CD4-positive, alpha-beta memory T cell (primary cell): Measurements from ENCODE around the gene CLGN. TPM values are rescaled to one million over a fixed set of nuclear protein-coding genes. Genes with fewer than 3 reads are reported as not detected.

ENCODE experiments used
- CTCF ChIA-PET: fragments of 350-600 bp; sonication (Branson Sonifier 250); formaldehyde crosslinking; loops from one replicate; lab custom pipeline; 2021; ENCODE audit warnings: inconsistent platforms; ENCODE audit not compliant: partially characterized antibody; lab: Charles Lee
- POLR2A ChIA-PET: fragments of 350-600 bp; sonication (Branson Sonifier 250); formaldehyde crosslinking; loops from one replicate; lab custom pipeline; 2021; ENCODE audit not compliant: partially characterized antibody; lab: Charles Lee
- DNase-seq, 5 donors: peaks; one replicate each; pipeline versions ENCODE4 v3.0.0 to v3.0.0-alpha.2; 2020 to 2022; ENCODE audit warnings: mixed read lengths in 1 of 5
- H3K27ac ChIP-seq: one replicate; pipeline ENCODE4 v1.7.0; 2013; ENCODE audit warnings: low read depth, low read length
- H3K27me3 ChIP-seq: 2 replicates; pipeline ENCODE4 v1.7.0; 2013; ENCODE audit warnings: mild to moderate bottlenecking, low read length, moderate library complexity; ENCODE audit not compliant: insufficient read depth
- H3K36me3 ChIP-seq: 2 replicates; pipeline ENCODE4 v1.7.0; 2013; ENCODE audit warnings: mild to moderate bottlenecking, low read length, moderate library complexity; ENCODE audit not compliant: insufficient read depth
- H3K4me1 ChIP-seq: 2 replicates; pipeline ENCODE4 v1.7.0; 2013; ENCODE audit warnings: mild to moderate bottlenecking, low read length, moderate library complexity; ENCODE audit not compliant: insufficient read depth
- H3K4me3 ChIP-seq, 2 donors: one replicate each; pipeline ENCODE4 v1.7.0; 2013; ENCODE audit warnings: low read length in 2 of 2, mild to moderate bottlenecking in 1 of 2
- H3K9me3 ChIP-seq, 2 donors: one replicate each; pipeline ENCODE4 v1.7.0; 2013; ENCODE audit warnings: low read length in 2 of 2, control low read depth in 1 of 2; ENCODE audit not compliant: control insufficient read depth in 1 of 2
- H3K27ac Mint-ChIP-seq, 7 donors: one replicate each; pipeline ENCODE4 v1.8.0; 2020 to 2021; ENCODE audit warnings: mixed read lengths in 7 of 7, mild to moderate bottlenecking in 6 of 7, inconsistent platforms in 3 of 7, moderate library complexity in 3 of 7
- H3K27me3 Mint-ChIP-seq, 2 donors: one replicate each; pipeline ENCODE4 v1.8.0; 2020 to 2021; ENCODE audit warnings: mixed read lengths in 2 of 2
- H3K36me3 Mint-ChIP-seq, 2 donors: one replicate each; pipeline ENCODE4 v1.8.0; 2020 to 2021; ENCODE audit warnings: mixed read lengths in 2 of 2, inconsistent platforms in 1 of 2, mild to moderate bottlenecking in 1 of 2
- H3K4me1 Mint-ChIP-seq, 4 donors: one replicate each; pipeline ENCODE4 v1.8.0; 2020 to 2021; ENCODE audit warnings: mixed read lengths in 4 of 4, mild to moderate bottlenecking in 1 of 4
- H3K4me3 Mint-ChIP-seq, 8 donors: one replicate each; pipeline ENCODE4 v1.8.0; 2020 to 2021; ENCODE audit warnings: mixed read lengths in 8 of 8, mild to moderate bottlenecking in 7 of 8, moderate library complexity in 6 of 8, inconsistent platforms in 3 of 8
- H3K9me3 Mint-ChIP-seq, 8 donors: one replicate each; pipeline ENCODE4 v1.8.0; 2020 to 2021; ENCODE audit warnings: mixed read lengths in 8 of 8, mild to moderate bottlenecking in 5 of 8, inconsistent platforms in 3 of 8, moderate library complexity in 1 of 8
- intact Hi-C: fragments of 100-400 bp; cut with micrococcal nuclease; formaldehyde crosslinking; loops from one replicate; pipeline ENCODE4 v1.15.1; 2023
- polyA plus RNA-seq, 2 donors: library from polyadenylated mRNA; unstranded; fragments of 300-500 nt; fragmentation: Illumina TruSeq; gene quantifications; one replicate each; pipeline ENCODE4 v1.2.3, GENCODE V29; 2021
- total RNA-seq, 2 experiments: library from RNA; stranded (reverse); gene quantifications; one replicate each; pipeline ENCODE4 v1.2.3, GENCODE V29; 2021

Gene CLGN
- total and polyA plus RNA-seq, 4 experiments from 2014 or later, result not detected

DNA sequence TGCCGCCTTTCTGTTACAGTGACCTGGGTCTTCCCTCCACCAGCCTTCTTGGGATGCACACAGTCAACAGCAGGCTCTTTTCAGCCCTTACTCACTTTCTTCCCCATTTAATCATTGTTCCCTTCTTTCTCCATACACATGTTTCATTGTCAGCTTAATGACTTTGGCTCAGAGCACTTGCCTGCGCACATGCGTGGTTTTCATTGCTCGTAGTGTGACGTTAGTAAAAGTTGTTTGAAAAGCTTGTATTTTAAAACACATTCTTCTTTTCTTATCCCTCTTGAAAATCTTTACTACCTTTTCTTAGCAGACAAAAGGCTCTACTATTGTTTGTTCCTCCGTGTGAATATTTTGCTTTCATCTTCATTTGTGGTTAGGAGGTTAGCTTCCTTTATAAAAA, 73.7 kb downstream of the CLGN start:
- Histone ChIP-seq H3K27ac (no peak overlapping the region), H3K4me3 (no peak overlapping the region), H3K4me1 (peaks cover 13% of the 10 kb centered on the region), H3K27me3 (no peaks in the 10 kb centered on the region), H3K36me3 (no peaks in the 10 kb centered on the region), H3K9me3 (no peaks in the 10 kb centered on the region)
- peaks cover 4 to 5% of the 10 kb centered on the region in 2 donors for H3K27me3 Mint-ChIP-seq
- intact Hi-C loops, result no loop called here
- H3K9me3 Mint-ChIP-seq, result peaks cover 0 to 4% (median 0%) of the 10 kb centered on the region in 8 donors
- peak overlapping the region in 6 of 8 donors; percentile 2 to 80 (median 56) for H3K4me3 Mint-ChIP-seq
- peaks cover 7 to 14% (median 9%) of the 10 kb centered on the region in 4 donors for H3K4me1 Mint-ChIP-seq
- DNase-seq, result peak in 3 of 5 donors; percentile 9 to 15 (median 11)
- H3K27ac Mint-ChIP-seq, result peak overlapping the region in 5 of 7 donors; percentile 8 to 89 (median 79)
- ChIA-PET POLR2A (interaction anchor here (1.1 kb wide), 1 partner anchor 19 kb away, joined by 3 read pairs; no protein-coding TSS in a partner anchor), CTCF (interaction anchor here (1.2 kb wide), 1 partner anchor 9 kb away, joined by 6 read pairs; no protein-coding TSS in a partner anchor)
- no peaks in the 10 kb centered on the region for H3K36me3 Mint-ChIP-seq

DNA sequence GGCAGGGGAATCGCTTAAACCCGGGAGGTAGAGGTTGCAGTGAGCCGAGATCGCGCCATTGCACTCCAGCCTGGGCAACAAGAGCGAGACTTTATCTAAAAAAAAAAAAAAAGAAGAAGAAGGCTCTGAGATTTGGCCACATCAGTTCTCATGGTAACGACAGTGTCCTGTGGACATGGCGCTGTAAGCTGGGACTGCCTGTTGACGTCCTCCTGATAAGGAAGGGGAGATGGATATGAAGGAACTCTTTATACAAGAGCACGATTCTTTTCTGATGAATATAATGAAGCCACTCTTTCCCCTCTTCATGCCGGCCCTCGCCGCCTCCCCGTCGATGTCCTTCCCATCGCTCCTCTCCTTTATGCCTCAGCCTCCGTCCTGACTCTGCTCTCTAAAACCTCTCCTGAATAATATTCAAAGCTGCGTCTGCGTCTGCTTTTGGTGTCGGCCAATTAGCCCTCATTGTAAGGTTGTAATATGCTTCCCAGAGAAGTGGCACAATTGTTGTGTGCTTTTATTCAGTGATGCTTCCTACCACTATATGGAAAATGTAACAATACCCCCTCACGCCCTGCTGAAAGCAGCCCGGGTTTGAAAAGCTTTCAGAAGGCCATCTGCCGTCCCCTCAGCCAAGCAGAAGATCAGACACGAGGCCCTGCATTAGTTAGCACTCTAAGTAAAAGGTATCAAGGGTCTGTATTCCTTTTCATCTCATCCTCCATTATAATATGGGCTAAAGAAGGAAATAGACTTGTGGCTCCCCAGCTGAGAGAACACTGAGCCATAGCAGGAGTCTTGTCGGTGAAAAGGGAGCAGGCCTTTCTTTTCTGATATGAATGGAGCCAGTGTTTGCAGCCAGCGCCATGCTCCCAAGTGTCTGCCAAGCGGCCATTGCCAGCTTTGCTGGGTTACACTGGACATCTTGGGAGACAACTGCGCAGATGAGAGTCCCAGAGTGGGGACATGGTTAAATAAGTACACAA, 76.1 kb downstream of the CLGN start:
- POLR2A ChIA-PET, result no interaction called here
- Mint-ChIP-seq H3K4me1 (peaks cover 7 to 14% (median 9%) of the 10 kb centered on the region in 4 donors), H3K4me3 (no peak overlapping the region), H3K9me3 (peaks cover 0 to 4% (median 0%) of the 10 kb centered on the region in 8 donors), H3K27ac (no peak overlapping the region), H3K27me3 (peaks cover under 1 to 4% of the 10 kb centered on the region in 2 donors), H3K36me3 (no peaks in the 10 kb centered on the region)
- no peak for DNase-seq
- intact Hi-C loops, result no loop called here
- Histone ChIP-seq H3K27ac (no peak overlapping the region), H3K36me3 (no peaks in the 10 kb centered on the region), H3K9me3 (no peaks in the 10 kb centered on the region), H3K4me1 (peaks cover 13% of the 10 kb centered on the region), H3K27me3 (no peaks in the 10 kb centered on the region), H3K4me3 (no peak overlapping the region)
- CTCF ChIA-PET, result interaction anchor here (1.1 to 4.1 kb wide), 3 partner anchors 8 to 22 kb away, joined by 3 to 28 read pairs (median 3); partner anchors contain the start of gene SCOC

DNA sequence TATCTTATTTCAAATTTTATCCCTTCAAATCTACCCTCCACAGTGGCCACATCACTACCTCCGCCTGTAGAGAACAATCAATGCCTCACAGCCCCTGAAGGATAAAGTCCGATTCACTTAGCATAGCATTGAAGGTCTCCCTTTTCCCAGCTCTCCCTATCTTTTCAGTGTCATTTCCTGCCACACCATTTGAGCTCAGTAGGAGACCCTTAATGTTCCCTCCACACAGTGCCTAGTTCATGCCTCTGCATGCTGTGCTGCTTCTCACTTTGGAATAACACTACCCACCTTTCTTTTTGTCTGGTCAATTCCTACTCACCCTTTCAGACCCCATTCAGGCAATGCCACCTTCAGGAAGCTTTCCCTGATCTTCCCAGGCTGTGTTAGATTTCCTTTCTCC, 77.6 kb downstream of the CLGN start:
- Histone ChIP-seq H3K27ac (no peak overlapping the region), H3K4me3 (no peak overlapping the region), H3K27me3 (no peaks in the 10 kb centered on the region), H3K9me3 (no peaks in the 10 kb centered on the region), H3K4me1 (peaks cover 13% of the 10 kb centered on the region), H3K36me3 (no peaks in the 10 kb centered on the region)
- Mint-ChIP-seq H3K36me3 (no peaks in the 10 kb centered on the region), H3K4me3 (no peak overlapping the region), H3K27me3 (peaks cover 0 to 8% of the 10 kb centered on the region in 2 donors), H3K9me3 (peaks cover 0 to 4% (median 0%) of the 10 kb centered on the region in 8 donors), H3K27ac (peak overlapping the region in 1 of 7 donors; percentile 74), H3K4me1 (peaks cover 7 to 14% (median 9%) of the 10 kb centered on the region in 4 donors)
- CTCF ChIA-PET, result interaction anchor here (0.8 to 4.1 kb wide), 3 partner anchors 9 to 20 kb away, joined by 3 to 28 read pairs (median 3); no protein-coding TSS in a partner anchor
- intact Hi-C loops, result no loop called here
- DNase-seq, result no peak
- POLR2A ChIA-PET, result no interaction called here

DNA sequence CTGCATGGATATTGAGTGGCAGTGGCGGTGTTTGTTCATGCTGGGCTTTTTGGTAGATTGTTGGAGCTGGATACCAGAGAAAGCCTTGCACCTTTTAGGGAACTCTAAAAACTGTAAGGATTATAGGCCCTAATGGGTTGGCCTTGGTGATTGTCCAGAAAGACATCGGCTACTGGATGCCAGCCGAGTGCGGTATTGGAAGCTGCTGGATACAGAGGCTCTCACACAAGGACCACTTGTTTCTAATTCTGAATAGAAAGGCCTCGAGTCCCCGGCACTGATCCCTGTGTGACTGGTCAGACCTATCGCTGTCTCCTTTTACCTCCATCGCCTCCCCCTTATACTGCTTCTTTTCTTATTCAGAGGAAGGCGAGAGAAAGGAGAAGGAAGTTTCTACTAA, 81.3 kb downstream of the CLGN start:
- no peak for DNase-seq
- Histone ChIP-seq H3K27me3 (peaks cover 5% of the 10 kb centered on the region), H3K9me3 (no peaks in the 10 kb centered on the region), H3K4me3 (no peak overlapping the region), H3K27ac (no peak overlapping the region), H3K4me1 (no peaks in the 10 kb centered on the region), H3K36me3 (no peaks in the 10 kb centered on the region)
- Mint-ChIP-seq H3K36me3 (no peaks in the 10 kb centered on the region), H3K4me3 (no peak overlapping the region), H3K27ac (no peak overlapping the region), H3K4me1 (peaks cover 0 to 4% (median 4%) of the 10 kb centered on the region in 4 donors), H3K27me3 (peaks cover 8 to 17% of the 10 kb centered on the region in 2 donors), H3K9me3 (peaks cover 0 to 6% (median 0%) of the 10 kb centered on the region in 8 donors)
- POLR2A ChIA-PET, result no interaction called here
- intact Hi-C loops, result no loop called here
- CTCF ChIA-PET, result interaction anchor here (2.0 kb wide), 1 partner anchor 14 kb away, joined by 8 read pairs; no protein-coding TSS in a partner anchor

DNA sequence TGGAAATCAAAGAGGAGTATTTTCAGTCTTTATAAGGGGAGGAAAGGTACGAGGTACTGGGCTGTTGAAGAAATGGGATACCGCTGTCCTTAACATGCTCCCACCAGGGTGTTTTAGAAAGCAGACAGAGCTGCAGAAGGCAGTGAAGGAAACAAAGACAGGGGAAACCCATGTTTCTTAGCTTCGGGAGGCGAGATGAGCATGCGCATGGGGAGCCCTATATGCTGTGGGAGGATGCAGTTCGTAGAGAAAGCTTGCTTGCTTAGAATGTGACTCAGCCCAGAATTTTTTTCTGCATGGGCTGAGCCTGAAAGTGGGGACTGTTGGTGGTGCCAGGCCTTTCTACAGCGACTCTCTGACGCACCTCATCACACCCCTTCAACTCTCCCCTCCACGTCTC, 82.8 kb downstream of the CLGN start:
- no peak overlapping the region for H3K4me3 Mint-ChIP-seq
- H3K27ac Mint-ChIP-seq, result no peak overlapping the region
- Histone ChIP-seq H3K9me3 (no peaks in the 10 kb centered on the region), H3K4me1 (no peaks in the 10 kb centered on the region), H3K4me3 (no peak overlapping the region), H3K27ac (no peak overlapping the region), H3K36me3 (no peaks in the 10 kb centered on the region), H3K27me3 (peaks cover 5% of the 10 kb centered on the region)
- CTCF ChIA-PET, result interaction anchor here (1.3 to 2.0 kb wide), 2 partner anchors 14 to 15 kb away, joined by 4 to 8 read pairs; no protein-coding TSS in a partner anchor
- no peaks in the 10 kb centered on the region for H3K36me3 Mint-ChIP-seq
- intact Hi-C loops, result no loop called here
- peaks cover 10 to 16% of the 10 kb centered on the region in 2 donors for H3K27me3 Mint-ChIP-seq
- peaks cover 0 to 4% (median 4%) of the 10 kb centered on the region in 4 donors for H3K4me1 Mint-ChIP-seq
- H3K9me3 Mint-ChIP-seq, result peaks cover 0 to 4% (median 0%) of the 10 kb centered on the region in 8 donors
- POLR2A ChIA-PET, result no interaction called here
- DNase-seq, result no peak

DNA sequence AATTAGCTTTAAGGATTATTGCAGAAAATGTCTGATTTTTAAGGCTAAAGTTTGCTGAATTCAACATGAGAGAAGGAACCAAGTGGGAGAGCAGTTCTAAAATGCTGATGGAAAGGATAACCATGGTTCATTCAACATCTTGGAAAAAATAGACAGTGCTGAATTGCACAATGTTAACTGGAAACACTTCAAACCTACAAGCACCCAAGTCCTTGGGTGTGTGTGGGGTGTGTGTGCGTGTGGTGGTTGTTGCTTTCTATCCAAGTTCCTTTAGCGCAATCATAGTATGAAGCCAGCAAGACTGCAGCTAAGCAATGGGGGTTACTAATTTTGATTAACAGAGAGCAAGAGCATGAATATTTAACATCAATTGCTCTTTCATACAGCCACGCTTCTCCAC, 83.3 kb downstream of the CLGN start:
- intact Hi-C loops, result no loop called here
- H3K27me3 ChIP-seq, result peaks cover 5% of the 10 kb centered on the region
- Mint-ChIP-seq H3K9me3 (peaks cover 0 to 2% (median 0%) of the 10 kb centered on the region in 8 donors), H3K4me1 (peaks cover 0 to 4% (median 4%) of the 10 kb centered on the region in 4 donors), H3K36me3 (no peaks in the 10 kb centered on the region), H3K27me3 (peaks cover 10 to 16% of the 10 kb centered on the region in 2 donors), H3K27ac (no peak overlapping the region), H3K4me3 (no peak overlapping the region)
- H3K36me3 ChIP-seq, result no peaks in the 10 kb centered on the region
- DNase-seq, result no peak
- no peaks in the 10 kb centered on the region for H3K4me1 ChIP-seq
- H3K4me3 ChIP-seq, result no peak overlapping the region
- no peaks in the 10 kb centered on the region for H3K9me3 ChIP-seq
- CTCF ChIA-PET, result interaction anchor here (1.0 to 1.3 kb wide), 2 partner anchors 14 to 16 kb away, joined by 3 to 4 read pairs; no protein-coding TSS in a partner anchor
- POLR2A ChIA-PET, result no interaction called here
- no peak overlapping the region for H3K27ac ChIP-seq

DNA sequence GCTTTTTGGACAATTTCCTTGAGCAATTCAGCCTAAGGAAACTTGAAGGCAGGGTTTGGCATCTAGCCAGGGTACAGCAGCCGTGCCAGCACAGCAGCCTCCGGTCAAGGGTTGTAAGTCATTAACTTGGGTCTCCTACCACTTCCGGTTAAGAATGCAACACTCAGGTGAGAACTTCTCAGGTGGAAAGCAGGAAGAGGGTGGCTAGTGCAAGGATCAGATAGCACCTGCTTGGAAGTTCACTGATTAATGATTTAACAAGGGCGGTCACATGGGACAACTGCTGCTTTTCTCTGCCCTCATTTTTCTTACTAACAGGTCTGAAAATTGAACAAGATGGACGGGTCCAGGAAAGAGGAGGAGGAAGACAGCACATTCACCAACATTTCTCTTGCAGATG, 84.1 kb downstream of the CLGN start:
- peaks cover 10 to 14% of the 10 kb centered on the region in 2 donors for H3K27me3 Mint-ChIP-seq
- H3K27ac ChIP-seq, result no peak overlapping the region
- H3K4me1 Mint-ChIP-seq, result peaks cover 0 to 4% (median 4%) of the 10 kb centered on the region in 4 donors
- H3K9me3 Mint-ChIP-seq, result peaks cover 0 to 2% (median 0%) of the 10 kb centered on the region in 8 donors
- H3K9me3 ChIP-seq, result no peaks in the 10 kb centered on the region
- intact Hi-C loops, result no loop called here
- H3K36me3 Mint-ChIP-seq, result no peaks in the 10 kb centered on the region
- H3K4me3 ChIP-seq, result no peak overlapping the region
- ChIA-PET POLR2A (no interaction called here), CTCF (interaction anchor here (1.0 kb wide), 1 partner anchor 17 kb away, joined by 3 read pairs; no protein-coding TSS in a partner anchor)
- no peaks in the 10 kb centered on the region for H3K36me3 ChIP-seq
- no peak for DNase-seq
- no peaks in the 10 kb centered on the region for H3K4me1 ChIP-seq
- H3K27me3 ChIP-seq, result peaks cover 5% of the 10 kb centered on the region
- H3K27ac Mint-ChIP-seq, result no peak overlapping the region
- H3K4me3 Mint-ChIP-seq, result no peak overlapping the region
